T-helper 17 cell (primary cell): Measurements from ENCODE around the gene ACTR2. TPM values are rescaled to one million over a fixed set of nuclear protein-coding genes. Genes with fewer than 3 reads are reported as not detected.

Experiments
- ATAC-seq: fragments of 150-1000 bp; cut with Tn5 transposase; 2 replicates; pipeline ENCODE4 v1.10.0; 2021; ENCODE audit warnings: mild to moderate bottlenecking, moderate library complexity
- DNase-seq, 3 donors: peaks; one replicate each; pipeline versions ENCODE4 v3.0.0 to v3.0.0-alpha.2; 2020 to 2021
- H3K9me3 ChIP-seq: one replicate; pipeline ENCODE4 v1.7.0; 2013; ENCODE audit warnings: low read length, mild to moderate bottlenecking; ENCODE audit not compliant: control insufficient read depth, poor library complexity, severe bottlenecking
- H3K27ac Mint-ChIP-seq: one replicate; pipeline ENCODE4 v1.8.0; 2022; ENCODE audit warnings: mild to moderate bottlenecking, moderate library complexity, mixed read lengths
- H3K27me3 Mint-ChIP-seq: one replicate; pipeline ENCODE4 v1.8.0; 2022; ENCODE audit warnings: mixed read lengths
- H3K36me3 Mint-ChIP-seq: one replicate; pipeline ENCODE4 v1.8.0; 2022; ENCODE audit warnings: low read depth, mixed read lengths
- H3K4me1 Mint-ChIP-seq: one replicate; pipeline ENCODE4 v1.8.0; 2022; ENCODE audit warnings: mild to moderate bottlenecking, mixed read lengths
- H3K4me3 Mint-ChIP-seq: one replicate; pipeline ENCODE4 v1.8.0; 2022; ENCODE audit warnings: mild to moderate bottlenecking, moderate library complexity, mixed read lengths
- total RNA-seq, 4 donors: library from RNA in 2 of 4; stranded (reverse) in 2 of 4; gene quantifications; one replicate each; pipeline ENCODE4 v1.2.3 and lab custom pipeline; 2022 to 2026

Gene ACTR2
- total RNA-seq, 2 donors from 2014 or later, result 220 to 243 TPM

- H3K27me3 Mint-ChIP-seq, result peaks cover 26% of the 10 kb centered on the region
- no peak for ATAC-seq
Measured at GRCh38 chr2:65294701-65295100, 67.1 kb downstream of the ACTR2 start.

GRCh38 chr2:65296971-65297370, 69.3 kb downstream of the ACTR2 start:
- Mint-ChIP-seq H3K36me3 (no peaks in the 10 kb centered on the region), H3K4me1 (peaks cover 19% of the 10 kb centered on the region), H3K27ac (no peak overlapping the region), H3K4me3 (no peak overlapping the region), H3K27me3 (peaks cover 26% of the 10 kb centered on the region)
- DNase-seq, result no peak
- ATAC-seq, result no peak
- no peaks in the 10 kb centered on the region for H3K9me3 ChIP-seq

More at GRCh38 chr2:65294701-65295100, 67.1 kb downstream of the ACTR2 start:
- Mint-ChIP-seq H3K4me1 (peaks cover 4% of the 10 kb centered on the region), H3K36me3 (no peaks in the 10 kb centered on the region), H3K4me3 (no peak overlapping the region), H3K27ac (no peak overlapping the region)
- H3K9me3 ChIP-seq, result no peaks in the 10 kb centered on the region
- DNase-seq, result no peak

GRCh38 chr2:65297544-65297943, 69.9 kb downstream of the ACTR2 start:
- H3K4me3 Mint-ChIP-seq, result no peak overlapping the region
- no peak for ATAC-seq
- H3K9me3 ChIP-seq, result no peaks in the 10 kb centered on the region
- no peaks in the 10 kb centered on the region for H3K36me3 Mint-ChIP-seq
- DNase-seq, result no peak
- no peak overlapping the region for H3K27ac Mint-ChIP-seq
- H3K4me1 Mint-ChIP-seq, result peaks cover 24% of the 10 kb centered on the region
- peaks cover 26% of the 10 kb centered on the region for H3K27me3 Mint-ChIP-seq

GRCh38 chr2:65298089-65298488, 70.5 kb downstream of the ACTR2 start:
- ATAC-seq (no peak), DNase-seq (no peak)
- H3K4me3 Mint-ChIP-seq, result no peak overlapping the region
- no peak overlapping the region for H3K27ac Mint-ChIP-seq
- H3K9me3 ChIP-seq, result no peaks in the 10 kb centered on the region
- H3K4me1 Mint-ChIP-seq, result peaks cover 26% of the 10 kb centered on the region
- peaks cover 21% of the 10 kb centered on the region for H3K27me3 Mint-ChIP-seq
- no peaks in the 10 kb centered on the region for H3K36me3 Mint-ChIP-seq

- no peaks in the 10 kb centered on the region for H3K9me3 ChIP-seq
- ATAC-seq (no peak), DNase-seq (no peak)
- Mint-ChIP-seq H3K27ac (no peak overlapping the region), H3K4me1 (peaks cover 26% of the 10 kb centered on the region), H3K36me3 (no peaks in the 10 kb centered on the region), H3K4me3 (no peak overlapping the region), H3K27me3 (peaks cover 14% of the 10 kb centered on the region)
Measured at GRCh38 chr2:65299246-65299645, 71.6 kb downstream of the ACTR2 start.

- Mint-ChIP-seq H3K36me3 (no peaks in the 10 kb centered on the region), H3K27ac (peak overlapping the region; percentile 92), H3K4me3 (peak overlapping the region; percentile 87), H3K4me1 (peaks cover 26% of the 10 kb centered on the region), H3K27me3 (peaks cover 10% of the 10 kb centered on the region)
- DNase-seq (no peak), ATAC-seq (no peak)
- no peaks in the 10 kb centered on the region for H3K9me3 ChIP-seq
Measured at GRCh38 chr2:65300134-65300760, 72.6 kb downstream of the ACTR2 start.

GRCh38 chr2:65300761-65301711, 73.4 kb downstream of the ACTR2 start:
- Mint-ChIP-seq H3K36me3 (no peaks in the 10 kb centered on the region), H3K27me3 (peaks cover 10% of the 10 kb centered on the region), H3K4me1 (peaks cover 26% of the 10 kb centered on the region), H3K4me3 (peak overlapping the region; percentile 87), H3K27ac (peak overlapping the region; percentile 92)
- DNase-seq (peak in 2 of 3 donors; percentile 32 to 44), ATAC-seq (peak; percentile 92)
- no peaks in the 10 kb centered on the region for H3K9me3 ChIP-seq

GRCh38 chr2:65305934-65306333, 78.3 kb downstream of the ACTR2 start:
- H3K9me3 ChIP-seq, result no peaks in the 10 kb centered on the region
- H3K36me3 Mint-ChIP-seq, result no peaks in the 10 kb centered on the region
- ATAC-seq (no peak), DNase-seq (no peak)
- H3K27me3 Mint-ChIP-seq, result no peaks in the 10 kb centered on the region
- no peak overlapping the region for H3K27ac Mint-ChIP-seq
- peaks cover 17% of the 10 kb centered on the region for H3K4me1 Mint-ChIP-seq
- no peak overlapping the region for H3K4me3 Mint-ChIP-seq

GRCh38 chr2:65309699-65310098, 82.1 kb downstream of the ACTR2 start:
- no peaks in the 10 kb centered on the region for H3K9me3 ChIP-seq
- no peak overlapping the region for H3K27ac Mint-ChIP-seq
- no peaks in the 10 kb centered on the region for H3K27me3 Mint-ChIP-seq
- no peak for ATAC-seq
- no peaks in the 10 kb centered on the region for H3K4me1 Mint-ChIP-seq
- H3K36me3 Mint-ChIP-seq, result peaks cover 5% of the 10 kb centered on the region
- DNase-seq, result no peak
- H3K4me3 Mint-ChIP-seq, result no peak overlapping the region

GRCh38 chr2:65311049-65311448, 83.4 kb downstream of the ACTR2 start:
- Mint-ChIP-seq H3K4me3 (no peak overlapping the region), H3K4me1 (no peaks in the 10 kb centered on the region), H3K36me3 (peaks cover 5% of the 10 kb centered on the region), H3K27ac (no peak overlapping the region), H3K27me3 (no peaks in the 10 kb centered on the region)
- DNase-seq (no peak), ATAC-seq (no peak)
- H3K9me3 ChIP-seq, result no peaks in the 10 kb centered on the region

- H3K36me3 Mint-ChIP-seq, result peaks cover 5% of the 10 kb centered on the region
- DNase-seq (no peak), ATAC-seq (no peak)
- no peak overlapping the region for H3K27ac Mint-ChIP-seq
- no peaks in the 10 kb centered on the region for H3K9me3 ChIP-seq
- no peak overlapping the region for H3K4me3 Mint-ChIP-seq
- no peaks in the 10 kb centered on the region for H3K4me1 Mint-ChIP-seq
- no peaks in the 10 kb centered on the region for H3K27me3 Mint-ChIP-seq
Measured at GRCh38 chr2:65311596-65311995, 84.0 kb downstream of the ACTR2 start.

GRCh38 chr2:65313126-65313953, 85.7 kb downstream of the ACTR2 start:
- DNase-seq (no peak), ATAC-seq (no peak)
- Mint-ChIP-seq H3K4me3 (no peak overlapping the region), H3K27ac (no peak overlapping the region), H3K27me3 (no peaks in the 10 kb centered on the region), H3K36me3 (peaks cover 5% of the 10 kb centered on the region), H3K4me1 (no peaks in the 10 kb centered on the region)
- no peaks in the 10 kb centered on the region for H3K9me3 ChIP-seq

GRCh38 chr2:65313954-65314256, 86.3 kb downstream of the ACTR2 start:
- H3K4me1 Mint-ChIP-seq, result no peaks in the 10 kb centered on the region
- ATAC-seq (no peak), DNase-seq (no peak)
- no peaks in the 10 kb centered on the region for H3K9me3 ChIP-seq
- H3K36me3 Mint-ChIP-seq, result peaks cover 5% of the 10 kb centered on the region
- no peak overlapping the region for H3K27ac Mint-ChIP-seq
- no peaks in the 10 kb centered on the region for H3K27me3 Mint-ChIP-seq
- H3K4me3 Mint-ChIP-seq, result no peak overlapping the region
